SK-N-SH (cell line): ENCODE data around the gene R3HCC1L. TPM values are rescaled to one million over a fixed set of nuclear protein-coding genes. Genes with fewer than 3 reads are reported as not detected.

Source experiments
- CTCF ChIA-PET: fragments of 300-600, 350-600 bp; formaldehyde crosslinking; extraction: SDS; loops from one replicate; lab custom pipeline; 2021; lab: Yijun Ruan, JAX
- POLR2A ChIA-PET: fragments of 350-600 bp; sonication (Branson Sonifier 250); formaldehyde crosslinking; extraction: SDS; loops from one replicate; lab custom pipeline; 2020; ENCODE audit warnings: antibody characterized with exemption, inconsistent platforms; lab: Yijun Ruan, JAX
- DNase-seq: peaks from one replicate; pipeline ENCODE4 v3.0.0; 2012
- H2AFZ ChIP-seq: fragments of 200-600 bp; sonication (generic); 2 replicates; pipeline ENCODE4 v1.8.1; 2016; ENCODE audit warnings: antibody characterized with exemption, mild to moderate bottlenecking, low read depth
- H3F3A ChIP-seq: fragments of 200-600 bp; sonication (generic); replicated peaks from 2 replicates; pipeline ENCODE3; 2016; ENCODE audit warnings: antibody characterized with exemption, mild to moderate bottlenecking; ENCODE audit not compliant: insufficient read depth
- H3K27ac ChIP-seq, 2 experiments: fragments of 200-500 bp in 1 of 2; fragments of 200-600 bp in 1 of 2; sonication (Bioruptor generic) in 1 of 2; sonication (generic), shearing (Covaris generic) in 1 of 2; 2 replicates each; pipeline versions ENCODE4 v1.5.1 to v1.6.1; 2014 to 2016; ENCODE audit warnings: low read depth in 2 of 2, inconsistent platforms in 1 of 2, low read length in 1 of 2, mild to moderate bottlenecking in 1 of 2, mixed read lengths in 1 of 2
- H3K27me3 ChIP-seq: fragments of 200-600 bp; sonication (generic), shearing (Covaris generic); 2 replicates; pipeline ENCODE4 v1.6.1; 2016; ENCODE audit warnings: mixed run types; ENCODE audit not compliant: insufficient read depth
- H3K36me3 ChIP-seq, 2 experiments: fragments of 200-500 bp in 1 of 2; fragments of 200-600 bp in 1 of 2; sonication (Bioruptor generic) in 1 of 2; sonication (generic) in 1 of 2; replicated peaks in 1 of 2; 2 replicates each; pipeline versions ENCODE3 to v1.5.1; 2014 to 2016; ENCODE audit warnings: low read length in 1 of 2, mild to moderate bottlenecking in 1 of 2; ENCODE audit not compliant: insufficient read depth in 2 of 2, control insufficient read depth in 1 of 2
- H3K4me1 ChIP-seq, 2 experiments: fragments of 200-500 bp in 1 of 2; fragments of 200-600 bp in 1 of 2; sonication (Bioruptor generic) in 1 of 2; sonication (generic), shearing (Covaris generic) in 1 of 2; 2 replicates each; pipeline versions ENCODE4 v1.5.1 to v1.6.1; 2014 to 2016; ENCODE audit warnings: low read depth in 1 of 2, low read length in 1 of 2, mixed run types in 1 of 2; ENCODE audit not compliant: insufficient read depth in 2 of 2, control insufficient read depth in 1 of 2
- H3K4me2 ChIP-seq: fragments of 200-600 bp; sonication (generic), shearing (Covaris generic); 2 replicates; pipeline ENCODE4 v1.6.1; 2017; ENCODE audit warnings: mixed run types
- H3K4me3 ChIP-seq, 2 experiments: fragments of 200-500 bp in 1 of 2; fragments of 200-600 bp in 1 of 2; sonication (Bioruptor generic) in 1 of 2; sonication (generic), shearing (Covaris generic) in 1 of 2; 2 replicates each; pipeline versions ENCODE4 v1.5.1 to v1.8.1; 2014 to 2016; ENCODE audit warnings: low read depth in 2 of 2, inconsistent platforms in 1 of 2, low read length in 1 of 2, mild to moderate bottlenecking in 1 of 2, mixed read lengths in 1 of 2, moderate library complexity in 1 of 2
- H3K79me2 ChIP-seq: fragments of 200-600 bp; sonication (generic); 2 replicates; pipeline ENCODE4 v1.8.1; 2017; ENCODE audit warnings: mild to moderate bottlenecking; ENCODE audit not compliant: insufficient read depth
- H3K9ac ChIP-seq: fragments of 200-600 bp; sonication (generic); 2 replicates; pipeline ENCODE4 v1.6.1; 2017; ENCODE audit warnings: mixed run types
- H3K9me2 ChIP-seq: fragments of 200-600 bp; sonication (generic); 2 replicates; pipeline ENCODE4 v1.6.1; 2017; ENCODE audit warnings: mixed run types
- H3K9me3 ChIP-seq: fragments of 200-600 bp; sonication (generic); 2 replicates; pipeline ENCODE4 v1.6.1; 2017; ENCODE audit warnings: mixed run types, mild to moderate bottlenecking, moderate library complexity
- H4K20me1 ChIP-seq: fragments of 200-600 bp; sonication (generic); 2 replicates; pipeline ENCODE4 v1.6.1; 2017; ENCODE audit warnings: mild to moderate bottlenecking, mixed run types; ENCODE audit not compliant: insufficient read depth
- CTCF ChIP-seq: fragments of 200-600 bp; sonication (generic); IDR thresholded peaks from 2 replicates; pipeline ENCODE4 v1.6.1; 2017; ENCODE audit warnings: antibody characterized with exemption, mild to moderate bottlenecking, moderate library complexity
- FOSL2 ChIP-seq: IDR thresholded peaks from 2 replicates; pipeline ENCODE4 v1.4.0; 2012; ENCODE audit warnings: low read depth, mild to moderate bottlenecking, moderate library complexity, borderline replicate concordance
- FOXJ3 ChIP-seq: sonication (generic); formaldehyde crosslinking; IDR thresholded peaks from 2 replicates; pipeline ENCODE4 v1.5.1; 2020; ENCODE audit warnings: mild to moderate bottlenecking, missing genetic modification reagents
- IRF3 ChIP-seq: fragments of 150-350 bp; IDR thresholded peaks from 2 replicates; pipeline ENCODE4 v1.6.1; 2016; ENCODE audit warnings: mild to moderate bottlenecking, low read depth, low read length
- MEF2A ChIP-seq: IDR thresholded peaks from 2 replicates; pipeline ENCODE4 v1.4.0; 2012; ENCODE audit warnings: low read depth, borderline replicate concordance
- RCOR1 ChIP-seq: fragments of 150-350 bp; IDR thresholded peaks from 2 replicates; pipeline ENCODE4 v1.6.1; 2017; ENCODE audit warnings: antibody characterized with exemption, low read length
- RFX5 ChIP-seq: IDR thresholded peaks from 2 replicates; pipeline ENCODE4 v1.6.1; 2012; ENCODE audit warnings: mild to moderate bottlenecking, improper control_type of control experiment, low read length
- RXRA ChIP-seq: IDR thresholded peaks from 2 replicates; pipeline ENCODE4 v1.4.0; 2012; ENCODE audit warnings: low read depth, mild to moderate bottlenecking, borderline replicate concordance
- SMC3 ChIP-seq: IDR thresholded peaks from 2 replicates; pipeline ENCODE4 v1.6.1; 2012; ENCODE audit warnings: low read depth, low read length, improper control_type of control experiment
- TAF1 ChIP-seq: IDR thresholded peaks from 2 replicates; pipeline ENCODE4 v1.6.1; 2012; ENCODE audit warnings: low read depth, mild to moderate bottlenecking, low read length, moderate library complexity, borderline replicate concordance
- TCF12 ChIP-seq: IDR thresholded peaks from 2 replicates; pipeline ENCODE4 v1.4.0; 2012
- TEAD4 ChIP-seq: IDR thresholded peaks from 2 replicates; pipeline ENCODE4 v1.4.0; 2012; ENCODE audit warnings: mild to moderate bottlenecking, borderline replicate concordance; ENCODE audit not compliant: insufficient read depth
- USF2 ChIP-seq: fragments of 150-350 bp; IDR thresholded peaks from 2 replicates; pipeline ENCODE4 v1.6.1; 2017; ENCODE audit warnings: antibody characterized with exemption, low read length, low read depth, borderline replicate concordance
- ZBTB33 ChIP-seq: IDR thresholded peaks from 2 replicates; pipeline ENCODE4 v1.4.0; 2012; ENCODE audit warnings: low read depth, borderline replicate concordance
- WGBS: methylation state at CpG from one replicate; pipeline ENCODE4 v1.1.6; 2017; ENCODE audit warnings: low lambda C conversion rate; 5-methylcytosine and 5-hydroxymethylcytosine counted together
- polyA plus RNA-seq, 3 experiments: library from polyadenylated mRNA; depleted of rRNA; stranded (reverse); fragments of >200 nt; gene quantifications; 2 replicates each; pipeline ENCODE4 v1.2.3, GENCODE V29; 2012

The R3HCC1L gene
- polyA plus RNA-seq, 1 of the 3 experiments (the other 2 are of a cell fraction) = 6.0 TPM

GRCh38 chr10:98201760-98202159 lies 67.3 kb downstream of the R3HCC1L start:
- DNase-seq = no peak
- no peaks in the 10 kb centered on the region for H3K27me3 ChIP-seq
- TF ChIP-seq RXRA (no peak), IRF3 (no peak), TAF1 (no peak), MEF2A (no peak), SMC3 (no peak), CTCF (no peak), ZBTB33 (no peak), USF2 (no peak), FOXJ3 (no peak)
- TF ChIP-seq, all 33 proteins: peak for 0
- no peaks in the 10 kb centered on the region for H3K9me3 ChIP-seq
- no peak overlapping the region for H3K4me3 ChIP-seq
- H3K36me3 ChIP-seq = no peaks in the 10 kb centered on the region
- 95% methylated on average over 5 of the region's 5 CpGs for WGBS
- peaks cover 15% of the 10 kb centered on the region for H3K79me2 ChIP-seq
- no peaks in the 10 kb centered on the region; a peak in 1 of 4 replicates for H3K4me1 ChIP-seq
- no peaks in the 10 kb centered on the region for H3F3A ChIP-seq
- no peaks in the 10 kb centered on the region for H4K20me1 ChIP-seq
- H3K27ac ChIP-seq = no peak overlapping the region
- H3K9ac ChIP-seq = no peak overlapping the region
- H2AFZ ChIP-seq = no peak overlapping the region
- CTCF ChIA-PET = no interaction called here
- no peak overlapping the region for H3K4me2 ChIP-seq
- H3K9me2 ChIP-seq = no peaks in the 10 kb centered on the region
- POLR2A ChIA-PET = no interaction called here

- H3K36me3 ChIP-seq = no peaks in the 10 kb centered on the region
- TF ChIP-seq RCOR1 = no peak
- no peak for TF ChIP-seq FOSL2
- no peak for TF ChIP-seq TEAD4
- no peak for TF ChIP-seq TCF12
- TF ChIP-seq IRF3 = no peak
- no peak for TF ChIP-seq RFX5
- no peak for TF ChIP-seq TAF1
- CTCF ChIA-PET = no interaction called here
Measured at GRCh38 chr10:98202378-98202777, 67.9 kb downstream of the R3HCC1L start.

More at GRCh38 chr10:98202378-98202777, 67.9 kb downstream of the R3HCC1L start:
- Histone ChIP-seq H4K20me1 (no peaks in the 10 kb centered on the region), H3K9ac (no peak overlapping the region), H3K27me3 (no peaks in the 10 kb centered on the region), H3K79me2 (peaks cover 10% of the 10 kb centered on the region), H3F3A (no peaks in the 10 kb centered on the region), H3K4me1 (no peaks in the 10 kb centered on the region; a peak in 1 of 4 replicates), H3K27ac (no peak overlapping the region), H3K4me2 (no peak overlapping the region), H3K9me2 (no peaks in the 10 kb centered on the region), H3K4me3 (no peak overlapping the region), H3K9me3 (no peaks in the 10 kb centered on the region), H2AFZ (no peak overlapping the region)
- no peak for DNase-seq
- 97% methylated on average over 8 of the region's 8 CpGs for WGBS
- POLR2A ChIA-PET = no interaction called here
